ENCODE data around the gene ZNF214.

DNA sequence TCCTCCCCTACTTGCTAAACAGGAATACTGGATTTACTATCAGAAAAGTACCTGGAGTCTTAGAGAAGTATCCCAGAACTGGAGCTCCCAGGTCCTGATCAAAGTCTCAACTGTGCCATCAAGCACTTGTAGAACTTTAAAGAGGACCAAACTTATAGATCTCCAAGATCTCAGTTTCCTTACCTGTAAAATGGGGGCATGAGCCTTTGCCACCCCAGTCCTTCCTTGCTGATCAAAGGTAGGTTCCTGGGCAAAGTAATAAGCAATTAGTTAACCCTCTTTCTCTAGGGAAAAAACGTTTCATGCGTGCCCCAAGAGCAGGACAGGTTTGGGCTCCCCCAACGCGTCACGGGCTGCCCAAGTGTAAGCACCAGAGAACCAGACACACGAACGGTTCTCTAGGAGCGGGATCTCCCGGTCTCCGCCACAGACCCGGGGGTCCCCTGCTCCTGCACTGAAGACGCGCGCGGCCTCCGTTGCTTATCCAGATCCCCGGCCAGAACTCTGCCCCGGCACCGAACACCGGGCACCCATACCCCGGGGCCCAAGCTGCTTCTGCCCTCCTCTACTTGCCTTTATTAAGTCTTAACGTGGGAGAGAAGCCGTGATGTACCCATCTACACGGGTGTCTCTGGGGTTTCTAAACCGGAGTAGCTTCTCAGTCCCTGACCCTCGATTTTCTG, 505 bp downstream of the ZNF214 start:
- no peak for TF ChIP-seq RAD21 (IDR thresholded peaks at IDR 0.05)
- TF ChIP-seq, protein P1, sequence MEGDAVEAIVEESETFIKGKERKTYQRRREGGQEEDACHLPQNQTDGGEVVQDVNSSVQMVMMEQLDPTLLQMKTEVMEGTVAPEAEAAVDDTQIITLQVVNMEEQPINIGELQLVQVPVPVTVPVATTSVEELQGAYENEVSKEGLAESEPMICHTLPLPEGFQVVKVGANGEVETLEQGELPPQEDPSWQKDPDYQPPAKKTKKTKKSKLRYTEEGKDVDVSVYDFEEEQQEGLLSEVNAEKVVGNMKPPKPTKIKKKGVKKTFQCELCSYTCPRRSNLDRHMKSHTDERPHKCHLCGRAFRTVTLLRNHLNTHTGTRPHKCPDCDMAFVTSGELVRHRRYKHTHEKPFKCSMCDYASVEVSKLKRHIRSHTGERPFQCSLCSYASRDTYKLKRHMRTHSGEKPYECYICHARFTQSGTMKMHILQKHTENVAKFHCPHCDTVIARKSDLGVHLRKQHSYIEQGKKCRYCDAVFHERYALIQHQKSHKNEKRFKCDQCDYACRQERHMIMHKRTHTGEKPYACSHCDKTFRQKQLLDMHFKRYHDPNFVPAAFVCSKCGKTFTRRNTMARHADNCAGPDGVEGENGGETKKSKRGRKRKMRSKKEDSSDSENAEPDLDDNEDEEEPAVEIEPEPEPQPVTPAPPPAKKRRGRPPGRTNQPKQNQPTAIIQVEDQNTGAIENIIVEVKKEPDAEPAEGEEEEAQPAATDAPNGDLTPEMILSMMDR (IDR thresholded peaks at IDR 0.05; ENCODE audit: low read depth, low read length, missing input control), result no peak
- no peak for TF ChIP-seq GABPA (IDR thresholded peaks at IDR 0.05 in 1 of 2, conservative IDR thresholded peaks at IDR 0.05 in 1 of 2)
- no peak for TF ChIP-seq JUND (IDR thresholded peaks at IDR 0.05)
- TF ChIP-seq MAX (IDR thresholded peaks at IDR 0.05), result no peak
- TF ChIP-seq EGR1 (IDR thresholded peaks at IDR 0.05; ENCODE audit: low read depth in 2 of 2), result no peak
- no peak for TF ChIP-seq YY1 (IDR thresholded peaks at IDR 0.05)
- TF ChIP-seq TAF1 (conservative IDR thresholded peaks at IDR 0.05), result no peak
- no peak for TF ChIP-seq SP1 (IDR thresholded peaks at IDR 0.05)
